GM19372 (cell line): ENCODE data around the gene HPS4.
A peak's percentile ranks its signal among the peaks of the same experiment; 100 is the strongest.
"Not testable (repeated sequence)": the region's sequence is repeated elsewhere in the genome, so short reads cannot be mapped to it uniquely, and the experiment has no call there.

Experiments used
- ATAC-seq: cut with Tn5 transposase; IDR thresholded peaks from one replicate; pipeline ENCODE4 v1.9.1; 2021; ENCODE audit warnings: mild to moderate bottlenecking, low read depth, moderate library complexity; ENCODE audit not compliant: unreplicated experiment

HPS4 gene

DNA sequence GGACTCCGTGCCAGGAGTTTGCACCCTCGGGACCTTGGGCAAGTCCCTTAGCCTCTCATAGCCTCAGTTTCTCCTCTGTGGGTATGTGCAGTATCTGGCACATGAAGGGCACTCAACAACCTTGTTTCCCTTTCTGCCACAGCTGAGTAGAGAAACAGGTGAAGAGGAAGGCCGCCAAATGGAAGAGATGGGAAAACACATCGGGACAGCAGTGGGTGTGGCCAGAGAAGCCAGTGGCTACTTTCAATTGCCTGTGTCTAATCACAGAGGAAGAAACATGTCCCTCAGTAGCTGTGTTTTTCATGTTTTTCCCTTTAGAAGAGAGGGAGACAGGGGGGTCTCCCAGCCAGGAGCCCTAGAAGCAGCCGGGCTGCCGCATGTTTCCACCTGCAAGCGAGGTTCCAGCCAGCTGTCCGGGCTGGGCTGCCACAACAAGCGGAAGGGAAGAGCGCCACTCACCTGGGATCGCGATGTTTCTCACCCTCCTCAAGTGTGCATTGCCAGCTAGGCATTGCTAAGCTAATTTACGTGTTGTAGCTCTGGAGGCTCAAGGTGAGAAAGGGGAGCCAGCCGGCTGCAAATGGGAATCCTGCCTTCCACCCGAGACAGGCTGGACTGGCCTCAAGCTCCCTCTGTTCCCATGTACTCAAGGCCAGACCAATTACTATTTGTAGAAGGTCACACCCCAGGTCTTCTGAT, 37.9 kb downstream of the HPS4 start:
- no peak for ATAC-seq

- no peak for ATAC-seq
Observed at GRCh38 chr22:26444777-26445176, 38.8 kb downstream of the HPS4 start.

GRCh38 chr22:26443901-26444690, 39.5 kb downstream of the HPS4 start:
- ATAC-seq = no peak

- ATAC-seq = no peak
Observed at GRCh38 chr22:26442086-26442756, 41.4 kb downstream of the HPS4 start.

- ATAC-seq = no peak
Observed at GRCh38 chr22:26439559-26439958, 44.0 kb downstream of the HPS4 start.

DNA sequence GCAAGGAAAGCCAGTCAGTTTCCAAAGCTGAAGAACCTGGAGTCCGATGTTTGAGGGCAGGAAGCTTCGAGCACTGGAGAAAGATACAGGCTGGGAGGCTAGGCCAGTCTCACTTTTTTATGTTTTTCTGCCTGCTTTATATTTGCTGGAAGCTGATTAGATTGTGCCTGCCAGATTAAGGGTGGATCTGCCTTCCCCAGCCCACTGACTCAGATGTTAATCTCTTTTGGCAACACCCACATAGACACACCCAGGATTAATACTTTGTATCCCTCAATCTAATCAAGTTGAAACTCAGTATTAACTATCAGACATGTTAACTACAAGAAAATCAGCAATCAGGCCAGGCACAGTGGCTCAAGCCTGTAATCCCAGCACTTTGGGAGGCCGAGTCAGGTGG, 44.8 kb downstream of the HPS4 start:
- not testable (repeated sequence) for ATAC-seq

GRCh38 chr22:26437694-26438392, 45.7 kb downstream of the HPS4 start:
- no peak for ATAC-seq

- ATAC-seq = no peak
Observed at GRCh38 chr22:26436903-26437515, 46.6 kb downstream of the HPS4 start.

DNA sequence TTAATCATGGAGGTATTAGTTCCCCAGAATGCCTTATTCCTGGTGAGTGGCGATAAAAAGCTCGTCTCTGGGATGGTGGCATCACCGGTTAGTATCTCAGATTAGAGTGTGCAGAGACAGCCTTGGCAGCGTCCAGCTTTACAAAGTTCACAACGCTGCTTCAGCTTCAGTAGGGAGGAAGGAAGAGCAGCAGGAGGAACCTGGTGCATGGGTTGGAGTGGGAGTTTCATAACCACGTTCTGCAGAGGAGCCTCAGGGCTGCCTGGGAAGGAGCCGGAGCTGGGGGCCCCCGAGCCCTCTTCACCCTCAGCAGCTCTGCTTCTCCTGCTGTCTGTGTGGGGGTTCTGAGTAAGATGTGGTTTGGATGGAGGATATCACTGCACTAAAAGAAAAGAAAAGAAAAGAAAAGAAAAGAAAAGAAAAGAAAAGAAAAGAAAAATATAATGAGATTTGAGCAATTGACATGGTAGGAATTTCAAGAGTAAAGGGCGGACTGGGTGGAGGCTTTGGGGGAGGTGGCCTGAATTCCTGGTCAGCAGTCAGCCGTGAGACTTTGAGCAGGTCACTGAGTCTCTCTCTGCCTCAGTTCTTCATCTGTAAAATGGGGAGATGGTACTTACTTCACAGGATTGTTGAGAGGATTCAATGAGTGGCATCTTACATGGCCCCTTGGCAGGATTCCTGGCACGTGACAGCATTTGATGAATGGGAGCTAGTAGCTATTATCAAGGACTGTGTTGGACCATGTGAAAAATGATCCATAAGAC, 48.1 kb downstream of the HPS4 start:
- no peak for ATAC-seq

- ATAC-seq = no peak
Observed at GRCh38 chr22:26433805-26434204, 49.8 kb downstream of the HPS4 start.

DNA sequence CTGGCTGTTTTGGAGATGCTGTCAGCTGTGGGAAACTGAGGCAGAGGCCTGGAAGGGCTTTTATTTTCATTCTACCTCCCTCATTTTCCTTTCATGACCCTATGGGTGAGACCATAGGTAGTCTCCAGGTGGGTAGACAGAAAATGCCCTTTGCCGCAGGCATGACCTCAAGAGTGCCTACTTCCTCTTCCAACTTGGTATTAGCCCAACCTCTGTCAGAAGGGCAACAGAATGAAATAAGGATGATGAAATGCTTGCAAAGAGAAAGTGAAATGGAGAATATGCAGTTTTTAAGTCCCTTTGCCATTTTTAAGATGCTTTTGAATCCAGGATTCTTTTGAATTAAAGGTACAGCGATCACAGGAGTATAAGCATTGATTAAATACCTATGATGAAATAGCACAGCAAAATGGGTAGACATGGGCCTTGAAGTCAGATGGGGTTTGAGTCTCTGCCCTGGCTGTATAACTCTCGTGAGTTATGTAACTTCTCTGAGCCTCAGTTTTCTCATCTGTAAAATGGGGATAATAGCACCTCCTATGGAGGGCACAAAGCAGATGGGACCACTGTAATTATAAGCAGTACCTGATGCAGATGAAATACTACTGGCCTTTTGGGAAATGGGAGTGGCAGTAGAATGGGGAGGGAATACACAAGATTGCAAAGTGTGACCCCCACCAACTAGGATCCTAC, 50.8 kb downstream of the HPS4 start:
- no peak for ATAC-seq

DNA sequence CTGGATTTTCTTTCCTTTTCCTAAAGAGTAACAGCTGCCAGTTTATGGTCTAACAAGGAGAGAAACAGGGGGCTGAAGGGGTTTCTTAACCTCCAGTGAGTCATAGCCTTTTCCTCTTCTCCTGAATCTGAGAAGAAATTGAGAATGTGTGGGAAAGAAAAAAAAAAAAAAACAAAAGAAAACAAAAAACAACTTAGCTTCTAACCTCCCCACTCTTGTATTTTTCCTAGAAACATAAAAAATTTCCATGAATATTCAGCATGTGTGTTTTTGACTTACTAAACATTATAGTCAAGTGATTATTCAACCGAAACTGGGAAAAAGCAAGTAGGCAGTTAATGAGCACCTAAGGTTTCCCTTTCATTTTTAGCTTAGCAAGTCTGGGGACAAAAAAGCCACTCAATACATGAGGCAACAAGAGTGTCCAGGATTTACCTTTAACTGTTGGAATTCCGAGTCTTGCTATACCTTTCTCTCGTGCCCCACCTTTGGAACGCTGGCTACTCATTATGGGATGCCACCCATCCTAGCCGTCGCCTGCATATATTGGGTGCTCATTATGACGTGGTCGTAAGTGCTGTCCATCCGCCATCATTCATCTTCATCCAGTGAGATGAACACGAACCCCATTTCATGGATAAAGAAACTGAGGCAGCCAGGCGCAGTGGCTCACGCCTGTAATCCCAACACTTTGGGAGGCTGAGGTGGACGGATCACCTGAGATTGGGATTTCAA, 52.2 kb downstream of the HPS4 start:
- ATAC-seq = no peak

DNA sequence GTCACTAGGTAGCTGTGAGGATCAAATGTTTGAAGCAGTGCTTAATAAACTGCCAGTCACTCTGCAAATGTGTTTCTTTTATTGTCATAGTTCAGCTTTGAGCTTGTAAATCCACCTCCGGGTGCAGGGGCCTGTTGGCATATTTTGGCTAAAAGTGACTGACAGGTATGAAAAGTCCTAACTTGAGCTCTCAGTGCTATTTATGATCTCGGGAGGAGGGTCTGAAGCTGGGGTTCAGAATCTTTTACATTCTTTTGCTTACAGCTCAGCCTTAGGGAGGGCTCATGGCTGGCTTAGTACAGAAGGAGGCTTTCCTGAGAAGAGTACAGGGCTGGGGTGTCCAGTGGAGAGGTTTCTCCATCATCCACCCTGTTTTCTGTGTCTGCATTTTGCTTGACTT, 53.0 kb downstream of the HPS4 start:
- ATAC-seq = no peak

GRCh38 chr22:26429458-26430286, 53.9 kb downstream of the HPS4 start:
- peak; percentile 15 for ATAC-seq

DNA sequence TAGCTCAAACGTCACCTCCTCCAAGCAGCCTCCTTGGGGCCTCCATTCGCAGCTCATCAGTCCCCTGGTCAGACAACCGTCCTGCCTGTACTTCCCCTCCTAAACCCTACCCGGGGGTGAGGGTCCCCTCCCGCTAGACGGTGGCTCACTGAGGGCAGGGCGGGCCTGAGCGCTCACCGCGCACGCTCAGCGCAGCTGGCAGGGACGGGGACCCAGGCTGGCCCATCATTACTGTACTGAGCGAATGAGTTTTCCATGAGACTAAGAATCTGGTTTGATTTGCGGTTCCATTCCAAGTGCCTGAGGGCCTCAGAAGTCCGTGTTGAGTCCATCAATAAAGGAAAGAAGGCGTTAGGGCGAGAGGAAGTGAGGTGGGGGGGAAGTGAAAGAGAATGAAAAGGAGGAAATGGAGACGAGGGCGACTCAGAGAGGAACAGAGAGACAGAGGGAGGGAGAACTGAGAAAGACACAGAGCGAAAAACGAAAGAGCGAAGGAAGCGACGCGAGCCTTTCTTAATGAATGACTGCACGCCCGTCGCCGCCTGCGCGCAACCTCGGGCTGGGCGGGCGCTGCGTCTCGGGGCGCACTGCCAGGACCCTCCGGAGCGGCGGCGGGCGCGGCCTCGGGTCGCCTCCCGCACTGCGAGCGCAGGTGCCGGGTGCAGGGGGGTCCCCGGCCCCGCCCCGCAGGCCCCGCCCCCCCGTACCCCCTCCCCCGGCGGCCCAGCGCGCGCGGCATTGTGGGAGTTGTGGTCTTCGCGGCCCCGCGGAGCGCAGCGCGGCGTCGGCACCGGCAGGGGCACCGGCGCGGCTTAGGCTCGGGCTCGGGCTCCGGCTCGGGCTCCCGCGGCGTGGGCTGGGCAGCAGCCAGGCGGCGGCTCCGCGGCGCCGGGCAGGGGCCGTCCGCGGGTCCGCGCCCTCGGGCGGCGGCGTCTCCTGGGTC, 54.8 kb downstream of the HPS4 start, which contains the start of gene ASPHD2:
Gene ASPHD2, plus strand, starts transcription at position 746 of the 943 bp plus-strand sequence. CDS start 4,356 bp downstream, outside the sequence.
- ATAC-seq = peak; percentile 78

DNA sequence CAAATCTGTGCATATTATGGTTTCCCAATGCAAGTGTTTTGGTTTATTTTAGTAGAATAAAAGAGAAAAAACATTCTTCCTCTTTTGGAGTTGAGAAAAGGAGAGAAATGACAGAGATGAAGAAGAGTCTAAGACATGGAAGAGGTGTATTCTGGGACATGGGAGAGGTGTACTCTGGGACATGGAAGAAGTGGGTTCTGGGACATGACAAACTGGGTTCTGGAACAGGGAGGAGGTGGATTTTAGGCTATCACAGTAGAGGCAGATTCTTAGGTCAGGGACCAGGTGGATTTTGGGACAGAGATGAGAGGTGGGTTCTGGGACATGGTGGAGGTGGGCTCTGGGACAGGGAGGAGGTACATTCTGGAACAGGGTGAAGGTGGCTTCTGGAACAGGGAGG, 56.7 kb downstream of the HPS4 start:
- no peak for ATAC-seq
